HCT116 (cell line): Measurements from ENCODE around the gene PLOD1.
"Not testable (repeated sequence)": the region's sequence is repeated elsewhere in the genome, so short reads cannot be mapped to it uniquely, and the experiment has no call there.

Source experiments
- CEBPB ChIP-seq: IDR thresholded peaks from 2 replicates; pipeline ENCODE4 v1.6.1; 2012; ENCODE audit warnings: low read depth
- CTCF ChIP-seq, 3 experiments: fragments of 200-600 bp in 1 of 3; sonication (generic) in 1 of 3; IDR thresholded peaks in 2 of 3; conservative IDR thresholded peaks in 1 of 3; 2 replicates each; pipeline ENCODE4 v1.5.1; 2012 to 2017; ENCODE audit warnings: low read depth in 2 of 3, low read length in 2 of 3, antibody characterized with exemption in 1 of 3, borderline replicate concordance in 1 of 3, control low read depth in 1 of 3, mild to moderate bottlenecking in 1 of 3, mixed read lengths in 1 of 3, mixed run types in 1 of 3, moderate library complexity in 1 of 3; ENCODE audit not compliant: insufficient read depth in 1 of 3
- EGR1 ChIP-seq: IDR thresholded peaks from 2 replicates; pipeline ENCODE4 v1.6.1; 2012; ENCODE audit warnings: low read depth
- EZH2 ChIP-seq: fragments of 200-600 bp; sonication (generic); IDR thresholded peaks from 2 replicates; pipeline ENCODE4 v1.6.1; 2017; ENCODE audit warnings: antibody characterized with exemption, mixed run types
- POLR2A ChIP-seq: IDR thresholded peaks from 2 replicates; pipeline ENCODE4 v1.7.0; 2011; ENCODE audit warnings: borderline replicate concordance; ENCODE audit not compliant: insufficient read depth, insufficient read length; ENCODE audit errors: extremely low read depth
- POLR2AphosphoS5 ChIP-seq: IDR thresholded peaks from 2 replicates; pipeline ENCODE4 v1.6.1; 2011; ENCODE audit warnings: mild to moderate bottlenecking, low read depth, low read length, moderate library complexity
- RAD21 ChIP-seq: IDR thresholded peaks from 2 replicates; pipeline ENCODE4 v1.6.1; 2012; ENCODE audit warnings: low read depth, mild to moderate bottlenecking
- SIN3A ChIP-seq: IDR thresholded peaks from 2 replicates; pipeline ENCODE4 v1.6.1; 2012; ENCODE audit warnings: low read depth
- SP1 ChIP-seq: IDR thresholded peaks from 2 replicates; pipeline ENCODE4 v1.6.1; 2012; ENCODE audit warnings: low read depth
- SRF ChIP-seq: IDR thresholded peaks from 2 replicates; pipeline ENCODE4 v1.6.1; 2012; ENCODE audit warnings: low read depth
- TCF7L2 ChIP-seq: IDR thresholded peaks from 2 replicates; pipeline ENCODE4 v1.7.0; 2011; ENCODE audit warnings: borderline replicate concordance, inconsistent platforms; ENCODE audit not compliant: insufficient read depth, insufficient read length; ENCODE audit errors: extremely low read depth
- YY1 ChIP-seq: IDR thresholded peaks from 2 replicates; pipeline ENCODE4 v1.6.1; 2011; ENCODE audit warnings: low read length, low read depth, moderate library complexity, mild to moderate bottlenecking; ENCODE audit not compliant: insufficient replicate concordance; ENCODE audit errors: extremely low read depth
- ZNF274 ChIP-seq: fragments of 200-500 bp; sonication (Bioruptor generic); IDR thresholded peaks from 2 replicates; pipeline ENCODE4 v1.6.1; 2014; ENCODE audit warnings: mild to moderate bottlenecking, low read depth, low read length, inconsistent platforms

DNA sequence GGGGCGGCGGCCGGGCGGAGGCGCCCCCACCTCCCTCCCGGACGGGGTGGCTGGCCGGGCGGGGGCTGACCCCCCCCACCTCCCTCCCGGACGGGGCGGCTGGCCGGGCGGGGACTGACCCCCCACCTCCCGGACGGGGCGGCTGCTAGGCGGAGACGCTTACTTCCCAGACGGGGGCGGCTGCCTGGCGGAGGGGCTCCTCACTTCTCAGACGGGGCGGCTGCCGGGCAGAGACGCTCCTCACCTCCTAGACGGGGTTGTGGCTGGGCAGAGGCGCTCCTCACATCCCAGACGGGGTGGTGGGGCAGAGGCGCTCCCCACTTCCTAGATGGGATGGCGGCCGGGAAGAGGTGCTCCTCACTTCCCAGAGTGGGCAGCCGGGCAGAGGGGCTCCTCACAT lies 73.8 kb downstream of the PLOD1 start:
- TF ChIP-seq CTCF (IDR thresholded peaks at IDR 0.05 in 2 of 3, conservative IDR thresholded peaks at IDR 0.05 in 1 of 3; ENCODE audit: borderline replicate concordance in 1 of 3, insufficient read depth in 1 of 3, low read depth in 2 of 3, low read length in 2 of 3); EZH2; POLR2AphosphoS5; EGR1; SP1; POLR2A; SIN3A; ZNF274; SRF; CEBPB; YY1; TCF7L2; RAD21: not testable (repeated sequence)
